Stimulated activated CD8-positive, alpha-beta memory T cell treated with anti-CD3 and anti-CD28 coated beads, Interleukin-4, amount 100 ng/mL, for 24 hours (primary cell): ENCODE measurements around the gene DSEL.

Source experiments
- DNase-seq: peaks from one replicate; pipeline ENCODE4 v3.0.0-alpha.2; 2020; ENCODE audit warnings: low read depth

Gene DSEL

DNA sequence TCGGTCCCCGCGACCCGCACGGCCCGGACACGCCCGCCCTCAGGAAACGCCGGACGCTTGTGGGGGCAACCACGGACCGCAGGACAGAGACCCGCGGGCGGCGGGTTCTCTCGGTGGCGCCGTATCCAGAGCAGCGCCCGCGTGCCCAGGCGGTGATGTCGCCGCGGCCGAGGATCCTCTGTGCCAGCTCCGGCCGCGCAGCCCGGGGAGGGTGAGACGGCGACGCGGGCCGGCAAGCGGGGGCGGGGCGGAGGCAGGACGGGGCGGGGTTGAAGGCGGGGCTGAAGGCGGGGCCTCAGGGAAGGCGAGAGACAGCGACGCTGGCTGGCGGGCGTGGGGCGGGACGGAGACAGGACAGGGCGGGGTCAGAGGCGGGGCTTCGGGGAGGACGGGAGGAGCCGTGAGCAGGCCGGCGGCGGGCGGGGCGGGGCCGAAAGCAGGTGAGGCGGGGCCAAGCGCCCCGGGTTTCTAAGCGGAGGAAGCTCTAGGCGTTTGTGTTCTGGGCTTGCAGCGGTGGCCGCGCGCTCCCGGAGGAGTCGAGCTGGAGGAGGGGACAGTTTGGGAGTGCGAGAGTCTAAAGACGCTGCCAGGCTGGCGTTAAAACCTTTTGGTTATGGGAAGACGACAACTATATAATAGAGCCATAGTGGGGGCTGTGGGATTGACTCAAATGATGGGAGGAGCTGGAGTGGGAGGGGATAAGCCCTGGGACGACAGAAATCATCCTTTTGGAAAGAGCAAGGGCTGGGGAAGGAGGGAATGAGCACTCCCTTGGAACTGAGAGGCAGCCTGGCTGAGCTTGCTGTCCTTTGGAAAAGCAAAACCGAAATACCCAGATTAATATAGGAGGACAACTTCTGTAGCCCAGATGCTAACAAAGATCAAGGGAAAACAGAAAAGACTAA, at the start of gene DSEL:
TSS of gene DSEL (minus strand) at position 182 of the 905 bp plus-strand sequence. CDS start 2,112 bp downstream, outside the sequence.
- DNase-seq: peak; percentile 97

DNA sequence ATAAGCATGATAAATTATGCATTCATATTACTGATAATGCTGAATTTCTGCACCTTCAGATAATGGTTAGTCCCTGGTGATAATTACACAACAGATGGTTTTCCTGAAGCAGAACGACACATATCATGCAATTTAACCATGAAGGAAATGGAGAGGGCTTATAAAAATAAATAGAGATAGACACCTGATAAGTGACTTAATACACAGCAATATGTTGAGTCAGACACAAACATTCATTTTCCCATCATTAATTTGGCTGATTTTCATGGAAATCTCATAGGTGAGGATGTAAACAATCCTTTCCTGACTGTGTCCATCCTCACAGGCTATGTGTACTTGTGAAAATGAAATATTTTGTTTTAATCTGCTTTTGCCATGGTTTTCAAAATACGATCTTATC, 36.9 kb upstream of the DSEL start:
- DNase-seq: no peak

DNA sequence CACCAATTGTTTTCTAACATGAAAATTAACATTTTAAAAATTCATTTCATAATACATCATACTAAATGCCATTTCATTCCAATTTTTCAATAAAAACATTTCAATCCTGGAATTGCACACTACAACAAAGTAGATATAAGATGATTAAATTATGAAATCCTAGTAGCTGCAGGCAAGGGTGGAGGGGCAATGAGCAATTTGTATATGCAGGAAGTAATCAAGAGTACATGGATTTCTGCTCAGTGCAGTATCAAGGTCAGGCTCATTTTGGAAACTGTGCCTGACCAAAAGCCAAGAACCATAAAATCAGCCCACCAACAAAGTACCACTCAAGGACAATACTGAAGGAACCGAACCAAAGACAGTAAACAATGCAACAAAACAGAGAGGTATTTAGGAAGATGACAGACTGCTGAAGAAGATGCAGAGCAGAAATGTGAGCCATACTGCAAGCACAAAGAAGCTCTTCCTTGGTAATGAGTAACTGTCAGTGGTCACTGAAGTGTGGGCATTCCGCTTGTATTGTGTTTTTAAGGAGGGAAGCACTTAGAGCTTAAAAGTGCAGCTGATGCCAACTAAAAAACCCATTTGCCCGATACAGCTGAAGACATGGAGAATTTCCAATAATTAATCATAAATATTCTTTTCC, 34.5 kb upstream of the DSEL start:
- DNase-seq: no peak

DNA sequence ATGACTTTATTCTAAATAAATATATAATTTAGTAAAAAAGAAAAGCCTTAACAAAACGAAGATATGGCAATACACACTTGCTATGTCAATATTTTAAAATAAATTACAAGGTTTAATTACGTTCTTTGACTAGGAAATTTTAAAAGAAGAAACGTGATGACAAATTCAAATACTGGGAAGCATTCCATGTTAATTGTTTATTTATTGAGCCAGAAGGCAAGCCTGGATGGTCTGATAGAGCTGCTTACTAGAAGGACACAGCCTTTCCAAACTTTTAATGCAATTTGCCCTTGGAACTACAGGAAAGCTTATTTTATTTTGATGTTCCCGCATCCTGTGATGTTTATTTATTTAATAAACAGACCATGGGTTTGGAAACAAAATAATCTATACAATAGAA, 33.4 kb upstream of the DSEL start:
- no peak for DNase-seq

DNA sequence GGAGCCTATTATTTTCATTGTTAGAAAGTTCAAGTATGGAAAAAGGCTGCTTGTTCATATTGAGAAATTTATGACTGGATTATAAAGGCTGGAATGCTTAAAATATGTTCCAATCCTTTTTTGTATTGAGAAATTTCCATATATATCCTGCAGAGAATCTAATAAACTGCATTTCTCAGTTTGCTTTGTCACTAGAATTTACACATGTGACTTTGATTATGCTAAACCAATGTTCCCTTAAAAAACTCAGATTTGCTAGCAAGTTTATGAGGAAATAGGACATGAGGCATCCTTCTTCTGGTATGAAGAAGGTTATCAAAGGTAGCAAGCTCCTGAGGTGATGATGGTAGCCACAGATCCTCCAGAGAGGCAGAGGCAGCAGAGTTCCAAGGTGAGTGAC, 29.2 kb upstream of the DSEL start:
- no peak for DNase-seq

DNA sequence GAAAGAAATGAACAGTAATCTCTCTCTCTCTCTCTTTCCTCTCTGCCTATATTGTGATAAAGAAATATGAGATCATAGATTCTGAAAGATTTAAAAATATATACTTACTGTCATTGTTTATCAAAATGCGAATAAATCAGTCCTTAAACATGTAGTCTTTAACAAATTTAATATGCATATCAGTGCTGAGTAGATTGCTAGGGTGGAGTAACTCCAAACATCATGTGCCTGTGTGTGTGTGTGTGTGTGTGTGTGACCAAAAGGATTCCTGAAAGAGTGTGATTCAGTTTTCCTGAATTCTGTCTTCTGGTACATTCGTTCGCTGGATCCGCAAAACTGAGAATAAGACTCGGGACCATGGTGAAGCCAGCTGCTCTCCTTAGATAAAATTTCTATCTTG, 24.0 kb upstream of the DSEL start:
- DNase-seq: no peak

DNA sequence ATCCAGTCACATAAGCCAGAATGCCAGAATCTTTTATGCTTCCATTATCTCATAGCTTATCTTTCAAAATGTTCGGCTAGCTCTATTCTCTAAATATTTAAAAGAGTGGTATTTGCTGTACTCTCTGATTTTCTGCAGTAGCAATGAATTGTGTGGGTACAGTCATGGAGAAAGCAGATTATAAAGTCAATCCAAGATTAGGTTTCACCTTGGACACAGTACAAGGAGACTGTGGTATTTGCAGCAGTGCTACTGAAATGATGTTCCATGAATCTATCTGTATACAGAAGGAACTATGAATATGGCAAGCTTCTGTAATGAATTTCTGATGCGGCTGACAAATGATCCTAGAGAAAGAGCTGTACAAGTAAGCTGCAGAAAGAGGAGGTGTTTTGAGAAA, 15.4 kb upstream of the DSEL start:
- DNase-seq: no peak

DNA sequence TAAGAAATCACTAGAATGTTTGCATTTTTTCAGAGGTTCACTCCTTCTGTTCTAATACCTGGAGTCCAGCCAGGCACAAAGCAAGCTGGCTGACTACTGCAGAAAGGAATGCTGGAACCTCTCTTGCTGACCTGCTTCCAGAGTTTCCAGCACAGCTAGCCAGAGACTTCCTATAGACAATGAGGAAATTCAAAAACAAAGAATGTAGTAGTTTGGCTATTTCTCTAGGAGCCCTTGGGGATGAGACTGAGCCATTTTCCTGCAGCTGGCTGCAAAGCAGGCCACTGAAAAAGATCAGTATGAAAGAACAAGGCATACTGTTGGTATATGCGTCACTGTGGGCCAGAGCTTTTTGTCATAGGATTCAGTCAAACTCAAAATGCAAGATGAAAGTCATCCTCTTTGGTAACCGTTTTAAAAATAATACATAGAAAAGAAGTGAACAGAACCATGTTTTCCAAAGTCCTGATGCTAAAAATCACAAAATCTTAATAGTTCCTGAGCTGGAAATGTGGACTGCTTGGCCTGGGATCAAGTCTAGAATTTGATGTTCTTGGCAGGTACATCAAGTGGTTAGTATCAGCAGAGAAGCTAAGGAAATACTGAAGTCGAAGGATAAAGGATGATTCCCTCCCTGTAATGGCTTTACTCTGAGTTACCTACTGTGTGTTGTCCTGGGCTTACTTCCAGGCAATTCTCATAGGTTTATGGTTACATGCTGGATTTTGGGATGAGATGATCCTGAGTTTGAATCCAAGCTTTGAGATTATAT, 9.0 kb upstream of the DSEL start:
- DNase-seq: no peak

DNA sequence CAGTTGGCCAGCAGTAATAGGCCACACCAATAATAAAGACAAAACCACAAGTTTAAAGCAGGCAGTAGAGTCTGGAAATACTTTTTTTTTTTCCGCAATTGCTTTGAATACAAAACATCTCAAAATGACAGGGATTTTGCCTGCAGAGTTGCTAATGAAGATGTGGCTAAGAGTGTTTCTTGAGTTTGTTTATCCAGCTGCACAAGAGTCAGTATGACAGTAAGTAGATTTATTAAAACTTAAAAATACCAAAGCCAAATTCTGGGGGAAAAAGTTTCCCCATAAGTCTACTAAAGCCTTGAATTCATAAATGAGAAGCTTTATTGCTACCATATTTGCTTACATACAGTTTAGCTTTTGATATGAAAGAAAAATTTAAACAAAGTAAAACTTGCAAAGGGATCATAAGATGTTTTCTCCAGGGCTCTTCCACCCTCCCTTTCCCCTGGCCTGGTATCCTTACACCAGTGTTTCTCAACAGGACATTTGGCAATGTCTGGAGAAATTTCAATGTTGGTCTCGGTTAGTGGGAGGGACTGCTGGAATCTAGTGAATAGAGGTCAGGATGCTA, 3.9 kb upstream of the DSEL start:
- no peak for DNase-seq

DNA sequence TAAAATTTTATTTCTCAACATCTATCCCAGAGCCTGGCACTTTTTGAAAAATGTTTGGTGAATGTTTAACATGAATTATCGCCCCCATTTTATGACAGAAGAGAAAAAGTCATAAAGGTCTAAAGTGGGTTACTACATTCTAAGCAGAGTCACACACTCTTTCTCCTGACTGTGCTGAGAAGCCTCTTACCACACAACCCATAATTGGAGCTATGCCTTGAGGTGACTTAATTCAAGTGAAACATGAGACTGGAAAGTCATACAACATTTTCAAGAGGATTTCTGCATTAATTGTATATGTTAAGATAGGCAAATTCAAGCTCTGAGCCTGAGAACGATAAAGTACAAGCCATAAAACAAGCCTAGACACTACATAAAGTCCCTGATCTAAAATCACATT, 3.1 kb upstream of the DSEL start:
- DNase-seq: no peak

DNA sequence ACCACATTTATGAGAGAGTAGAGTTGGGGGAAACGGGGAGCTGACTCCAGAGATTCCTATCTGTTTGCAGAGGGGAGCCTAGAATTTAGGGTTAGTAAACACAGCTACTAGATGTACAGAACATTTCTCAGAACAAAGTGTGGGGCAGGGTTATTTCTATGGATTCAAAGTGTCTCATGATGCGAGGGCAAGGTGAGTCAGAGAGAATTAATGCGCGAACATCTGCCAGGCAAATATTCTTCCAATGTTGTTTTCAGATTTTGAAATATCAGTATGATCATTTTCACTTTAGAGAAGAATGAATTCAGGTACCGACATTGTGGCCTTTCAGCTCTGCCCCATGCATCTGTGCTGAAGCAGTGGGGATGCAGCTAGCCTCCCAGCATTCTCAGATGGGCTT, 2.0 kb upstream of the DSEL start:
- DNase-seq: no peak

DNA sequence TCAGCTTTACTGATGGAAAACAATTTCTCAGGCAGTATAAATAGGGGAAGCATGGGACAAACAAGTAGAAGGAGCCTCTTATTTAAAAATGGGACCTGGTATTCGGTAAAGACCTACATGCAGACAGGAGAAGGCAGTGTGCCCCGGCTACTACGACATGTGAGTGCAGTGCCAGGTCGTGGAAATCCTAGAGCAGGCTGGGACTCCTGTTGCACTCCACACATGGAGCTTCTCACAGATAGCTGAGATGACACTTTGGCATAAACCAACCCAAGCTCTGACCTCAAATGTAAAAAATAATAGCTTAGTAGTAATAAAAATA, 885 bp upstream of the DSEL start:
- no peak for DNase-seq

DNA sequence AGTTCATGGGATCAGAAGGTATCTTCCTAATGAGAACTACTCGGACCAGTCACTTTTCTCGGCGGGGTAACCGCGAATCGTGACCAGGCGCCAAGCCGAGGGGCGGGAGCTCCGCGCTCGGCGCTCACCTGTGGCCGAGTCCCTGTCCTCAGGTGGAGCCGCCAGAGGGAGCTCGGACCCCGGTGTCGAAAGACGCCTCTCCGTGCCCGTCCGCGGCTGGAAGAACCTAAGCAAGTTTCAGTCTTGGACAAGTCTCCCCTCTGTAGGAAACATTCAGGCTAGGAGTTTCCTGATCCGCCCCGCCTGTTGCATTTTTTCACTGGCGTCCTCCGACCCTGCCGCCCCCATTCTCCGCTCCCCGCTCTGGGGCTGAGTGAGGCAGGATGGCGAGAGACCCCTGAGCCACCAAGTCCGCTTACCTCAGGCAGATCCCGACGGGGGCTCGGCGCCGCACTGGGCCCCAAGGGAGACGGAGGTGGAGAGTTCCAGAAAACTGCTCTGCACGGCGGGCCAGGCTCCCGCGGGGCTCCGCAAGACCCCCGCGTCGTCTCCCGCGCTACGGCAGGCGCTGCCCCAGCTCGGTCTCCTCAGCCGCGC, 480 bp downstream of the DSEL start:
- peak; percentile 45 for DNase-seq

DNA sequence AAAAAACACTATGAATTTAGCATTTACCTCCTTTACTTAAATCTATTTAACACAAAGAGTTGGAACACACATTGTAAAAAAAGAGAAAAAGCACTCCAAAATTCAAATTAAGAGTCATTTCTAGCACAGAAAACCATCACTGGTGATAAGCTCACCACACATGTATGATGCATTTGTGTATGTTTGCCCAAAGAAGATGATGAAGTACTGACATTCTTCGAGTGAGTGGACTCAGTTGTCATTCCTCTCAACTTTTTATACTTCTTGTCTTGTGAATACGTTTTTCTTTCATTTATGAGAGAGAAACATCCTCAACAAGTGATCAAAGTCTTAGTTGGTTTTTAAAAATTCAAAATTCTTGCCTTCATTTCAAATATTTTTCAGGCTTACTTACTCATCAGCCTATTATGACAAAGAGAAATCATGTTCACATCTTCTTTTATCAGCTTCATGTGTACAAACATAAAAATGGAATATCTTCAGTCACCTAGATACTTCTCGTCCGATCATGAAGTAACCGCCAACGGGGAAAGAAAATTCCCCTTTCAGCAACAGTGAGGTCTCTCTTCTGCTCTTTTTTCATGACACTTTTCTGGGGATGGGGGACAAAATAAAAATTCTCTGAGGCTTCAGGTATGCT, 1.5 kb downstream of the DSEL start:
- DNase-seq: no peak

DNA sequence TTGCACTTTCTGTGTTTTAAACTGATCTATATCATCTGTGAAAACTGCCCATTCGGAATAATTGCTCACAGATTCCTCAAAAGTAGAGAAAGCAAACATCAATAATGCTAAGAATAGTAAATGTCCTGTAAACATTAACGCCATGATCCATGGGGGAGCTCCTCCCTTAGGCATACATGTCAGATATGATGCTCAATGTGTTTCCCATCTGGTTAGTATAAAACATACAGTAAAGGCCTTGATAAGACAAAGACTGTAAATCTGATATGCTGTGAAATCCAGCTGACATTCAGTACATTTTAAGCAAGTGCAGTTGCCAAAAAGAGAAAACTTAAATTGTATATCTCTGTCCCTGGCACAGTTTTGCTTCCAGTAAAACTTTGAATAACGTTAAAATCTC, 2.1 kb downstream of the DSEL start:
- DNase-seq: no peak

DNA sequence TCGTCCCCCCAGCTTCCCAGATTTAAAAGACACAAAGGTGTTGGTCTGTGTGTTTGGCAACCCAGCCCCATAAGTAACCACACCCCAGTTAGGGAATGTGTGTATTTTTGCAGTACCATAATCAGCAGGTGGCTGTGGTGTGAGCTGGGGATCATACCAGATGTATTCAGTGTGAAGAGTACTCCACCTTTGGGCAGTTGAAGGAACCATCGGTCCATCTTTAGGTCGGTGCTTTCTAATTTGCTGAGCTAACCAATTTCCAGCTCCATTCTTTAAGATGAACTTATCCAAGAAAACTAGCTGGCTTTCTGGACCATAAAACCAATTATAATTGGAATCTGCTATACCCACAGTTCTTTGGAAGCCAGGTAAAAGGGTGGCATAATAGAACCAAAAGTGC, 3.2 kb downstream of the DSEL start:
- no peak for DNase-seq

DNA sequence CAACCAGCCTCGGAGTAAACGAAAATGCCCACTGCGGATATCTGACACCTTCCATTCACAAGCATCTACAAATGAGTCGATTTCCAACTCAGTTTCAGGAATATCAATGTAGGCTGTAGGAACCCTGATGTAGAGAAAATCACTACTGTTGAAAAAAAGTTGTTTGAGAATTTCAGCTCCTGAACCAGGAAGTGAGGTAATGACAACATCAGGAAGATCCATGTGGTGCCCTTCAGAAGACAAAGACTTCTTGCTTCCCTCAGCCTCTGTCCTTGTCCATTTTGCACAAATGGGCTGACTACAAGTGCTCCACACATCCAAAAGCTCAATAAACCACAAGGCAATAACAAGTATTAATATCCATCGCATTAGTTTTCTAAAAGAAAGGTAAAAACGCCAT, 4.7 kb downstream of the DSEL start:
- no peak for DNase-seq

DNA sequence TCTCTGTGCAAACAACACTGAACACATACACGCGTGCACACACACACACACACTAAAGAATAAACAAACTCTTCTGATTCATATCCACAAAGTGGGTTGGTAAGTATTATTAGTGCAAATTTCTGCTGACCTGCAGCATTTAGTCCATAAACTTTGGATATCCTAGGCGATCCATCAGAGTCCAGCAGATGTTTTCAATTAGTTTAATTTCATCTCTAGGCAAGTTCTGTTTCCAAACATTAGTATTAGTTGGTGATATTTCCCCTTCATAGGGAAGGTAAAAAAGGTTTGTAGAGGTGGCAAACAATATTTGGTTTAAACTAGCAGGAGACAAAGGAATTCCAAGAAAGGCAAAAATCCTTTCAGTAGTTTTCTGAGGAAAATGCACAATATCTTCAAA, 5.7 kb downstream of the DSEL start:
- no peak for DNase-seq

DNA sequence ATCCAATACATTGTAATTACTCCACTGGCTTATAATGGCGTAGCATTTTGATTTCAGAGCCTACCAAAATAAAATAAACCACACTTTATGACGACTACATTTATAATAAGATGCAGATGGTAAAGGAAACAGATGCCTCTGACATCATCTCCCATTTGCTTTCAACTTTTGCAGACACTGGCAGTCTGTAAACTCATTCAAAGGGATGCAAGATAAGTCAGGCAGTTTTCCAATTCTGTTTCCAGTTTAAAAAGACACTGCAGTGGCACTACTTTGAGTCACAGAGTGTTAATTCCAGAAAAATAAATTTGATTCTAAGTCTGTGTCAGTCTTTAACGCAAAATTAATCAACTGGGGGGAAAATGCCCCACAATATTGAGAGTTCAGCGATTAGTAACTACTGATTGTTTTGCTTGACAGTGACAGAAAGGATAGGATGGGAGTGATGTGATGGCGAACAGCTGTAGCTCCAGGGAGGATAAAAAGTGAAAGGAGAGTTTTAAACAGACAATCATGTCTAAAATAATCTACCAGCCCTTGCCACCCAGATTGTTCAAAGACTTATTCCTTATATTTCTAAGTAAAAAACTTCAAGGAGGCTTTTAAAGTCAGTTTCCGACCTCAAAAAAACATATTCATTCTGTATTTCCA, 6.7 kb downstream of the DSEL start:
- no peak for DNase-seq

DNA sequence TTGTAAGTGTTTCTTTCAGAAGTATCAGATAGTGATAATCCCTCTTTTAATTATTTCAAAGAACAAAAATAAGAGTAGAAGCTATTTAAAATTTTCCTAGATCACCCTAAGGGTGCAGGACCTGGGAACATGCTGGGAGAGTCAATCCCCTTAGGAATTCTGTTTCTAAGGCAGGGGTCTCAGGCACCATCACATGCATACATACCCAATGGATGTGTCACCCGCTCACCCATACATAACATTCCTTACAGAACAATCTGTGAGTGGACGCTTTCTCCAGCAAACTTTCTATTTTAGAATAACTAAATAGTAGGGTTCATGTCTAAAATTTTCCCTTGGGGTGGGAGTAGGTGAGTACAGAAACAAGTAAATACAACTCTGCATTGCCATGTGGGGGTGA, 8.4 kb downstream of the DSEL start:
- DNase-seq: no peak

DNA sequence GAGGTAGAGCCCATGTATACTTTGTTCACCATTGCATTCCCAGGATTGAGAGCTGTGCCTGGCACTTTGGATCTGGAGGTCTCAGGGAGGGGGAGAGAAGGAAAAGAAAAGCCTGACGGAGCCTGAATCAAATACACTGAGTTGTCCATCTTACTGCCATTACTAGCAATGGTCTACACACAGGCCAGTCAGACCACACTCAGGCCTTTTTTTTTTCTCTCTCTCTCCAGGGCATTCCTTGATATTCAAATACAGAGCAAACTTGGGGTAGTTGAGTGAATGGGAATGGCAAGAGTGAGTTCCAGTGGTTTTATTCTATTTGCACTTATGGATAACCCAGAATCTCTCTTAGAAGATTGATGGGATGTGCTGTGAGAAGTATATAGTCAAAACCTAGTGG, 11.8 kb downstream of the DSEL start:
- no peak for DNase-seq
